ENCODE results near the gene LDLRAD2. TPM values are rescaled to one million over a fixed set of nuclear protein-coding genes. Genes with fewer than 3 reads are reported as not detected.

Gene LDLRAD2
- total and polyA plus RNA-seq, 2 of the 8 experiments (the other 6 are each of a cell fraction or from before 2014, with no cell fraction given) = 0.48 to 0.74 TPM

DNA sequence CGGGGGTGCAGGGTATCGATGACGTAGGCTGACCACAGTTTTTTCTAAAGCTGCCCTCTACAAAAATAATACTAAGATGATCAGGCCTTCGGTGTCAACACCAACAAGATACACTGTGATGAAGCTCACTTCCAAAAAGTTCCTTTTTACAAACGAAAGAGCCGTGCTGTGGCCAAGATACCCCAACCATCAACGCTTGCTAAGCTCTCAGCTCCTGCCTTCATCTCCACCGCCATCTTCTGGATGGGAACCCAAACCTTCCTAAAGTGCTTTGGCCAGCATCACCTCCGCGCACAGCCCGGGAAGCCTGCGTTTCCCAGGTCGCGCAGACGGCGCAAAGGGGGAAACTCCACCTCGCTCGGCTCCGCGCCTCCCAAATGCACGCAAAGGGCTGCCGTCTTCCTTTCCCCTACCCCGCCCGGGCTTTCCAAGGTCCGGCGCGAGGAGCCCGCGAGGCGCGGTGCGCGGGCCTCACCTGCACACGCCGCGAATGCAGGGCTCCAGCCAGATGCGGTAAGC is 29.7 kb upstream of the LDLRAD2 start (continued):
- peak; percentile 65 for TF ChIP-seq SAP30 (IDR thresholded peaks at IDR 0.05; ENCODE audit: insufficient read depth, insufficient replicate concordance, low read length)
- no peak for TF ChIP-seq SP4 (IDR thresholded peaks at IDR 0.05; ENCODE audit: low read length)
- no peak for TF ChIP-seq NRF1 (IDR thresholded peaks at IDR 0.05; ENCODE audit: low read depth, low read length)
- peak; percentile 31 to 51; a peak in 3 of 4 replicates for TF ChIP-seq RAD21 (IDR thresholded peaks at IDR 0.05 in 1 of 2, conservative IDR thresholded peaks at IDR 0.05 in 1 of 2; ENCODE audit: low read depth in 2 of 2, low read length in 2 of 2)
- TF ChIP-seq EGR1 (IDR thresholded peaks at IDR 0.05; ENCODE audit: borderline replicate concordance, low read depth, low read length) = no peak
- TF ChIP-seq KDM5A (IDR thresholded peaks at IDR 0.05; ENCODE audit: low read length) = no peak
- TF ChIP-seq EP300 (IDR thresholded peaks at IDR 0.05; ENCODE audit: borderline replicate concordance in 1 of 2, low read depth in 2 of 2, low read length in 2 of 2) = no peak
- no peak for TF ChIP-seq NANOG (IDR thresholded peaks at IDR 0.05; ENCODE audit: insufficient read depth, low read depth, low read length, poor library complexity, severe bottlenecking)

Measured in H1 (cell line).